ENCODE data around the gene APOF.
"Not testable (repeated sequence)": the region's sequence is repeated elsewhere in the genome, so short reads cannot be mapped to it uniquely, and the experiment has no call there.

Gene APOF

DNA sequence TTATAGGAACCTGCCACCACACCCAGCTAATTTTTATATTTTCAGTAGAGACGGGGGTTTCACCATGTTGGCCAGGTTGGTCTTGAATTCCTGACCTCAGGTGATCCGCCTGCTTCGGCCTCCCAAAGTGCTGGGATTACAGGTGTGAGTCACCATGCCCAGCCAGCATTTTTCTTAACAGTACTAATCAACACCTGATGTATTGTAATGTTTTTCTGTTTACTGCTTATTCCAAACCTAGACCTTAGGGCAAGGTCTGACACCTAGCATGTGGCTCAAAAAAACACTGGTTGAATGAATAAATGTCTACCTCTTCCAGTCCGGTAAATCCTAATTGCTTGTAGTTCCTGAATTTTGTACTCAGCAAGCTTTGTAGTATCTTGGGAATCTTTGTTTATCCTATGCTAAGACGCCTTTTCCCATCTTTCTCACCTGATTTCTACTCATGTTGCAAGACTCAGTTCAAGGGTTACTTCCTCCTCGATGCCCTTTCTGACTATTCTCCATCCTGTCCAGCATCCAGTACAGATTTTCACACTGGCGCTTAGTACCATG is 31.6 kb downstream of the APOF start:
- no peak for DNase-seq

DNA sequence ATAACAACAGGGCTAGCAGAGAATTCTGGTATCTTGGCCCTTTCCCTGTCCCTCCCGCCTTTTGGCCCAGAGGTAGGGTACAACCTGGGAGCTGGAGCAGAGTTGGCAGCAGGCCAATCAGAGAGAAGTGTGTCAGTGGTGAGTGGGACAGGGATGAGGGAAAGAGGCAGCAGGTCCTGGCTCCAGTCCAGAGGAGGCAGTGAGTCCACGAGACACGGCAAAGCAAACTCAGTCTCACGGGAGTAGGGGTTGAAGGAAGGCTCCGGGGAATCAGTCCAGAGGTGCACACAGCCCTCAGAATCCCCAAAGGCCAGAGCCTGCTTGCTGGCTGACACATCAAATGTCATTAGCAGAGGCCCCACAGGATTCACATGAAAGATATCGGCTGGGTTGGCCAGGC is 36.1 kb downstream of the APOF start:
- DNase-seq = no peak

DNA sequence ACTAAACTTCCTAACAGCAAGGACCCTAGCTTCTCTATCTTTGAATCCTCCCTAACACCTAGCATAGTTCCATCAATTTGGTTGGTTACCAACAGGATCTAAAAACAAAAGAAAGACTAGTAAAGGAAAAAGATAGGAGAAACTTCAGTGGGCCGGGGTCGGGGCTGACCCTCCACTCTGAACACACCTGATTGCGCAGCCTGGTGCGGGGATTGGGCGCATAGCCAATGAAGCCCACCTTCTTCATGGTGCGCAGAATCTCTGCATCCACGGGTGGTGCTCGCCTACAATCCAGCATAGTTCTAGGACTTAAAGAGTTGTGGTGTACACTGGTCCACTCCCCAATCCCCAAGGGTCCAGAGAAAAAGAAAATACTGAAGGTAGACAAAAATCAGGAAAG is 36.5 kb downstream of the APOF start:
- DNase-seq = no peak

DNA sequence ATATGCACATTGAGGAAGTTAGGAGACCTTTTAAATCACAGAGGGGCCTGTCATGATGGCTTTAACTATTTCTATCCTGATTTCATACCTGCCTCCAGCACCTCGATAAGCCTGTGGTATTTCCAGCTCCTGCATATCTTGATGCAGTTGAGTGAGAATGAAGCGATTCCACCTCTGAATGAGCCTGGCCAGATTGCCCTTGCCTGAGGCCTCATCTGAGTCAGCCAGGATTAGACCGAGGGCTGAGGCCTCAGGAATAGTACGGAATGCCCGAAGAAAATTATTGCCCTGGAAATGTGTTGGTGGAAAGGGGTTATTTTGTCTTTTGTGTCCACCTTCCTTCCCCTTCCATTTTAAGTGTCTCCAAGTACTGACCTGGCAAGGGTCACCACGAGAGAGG is 38.5 kb downstream of the APOF start:
- DNase-seq = no peak

GRCh38 chr12:56321610-56322009 is 41.0 kb downstream of the APOF start:
- DNase-seq = not testable (repeated sequence)

DNA sequence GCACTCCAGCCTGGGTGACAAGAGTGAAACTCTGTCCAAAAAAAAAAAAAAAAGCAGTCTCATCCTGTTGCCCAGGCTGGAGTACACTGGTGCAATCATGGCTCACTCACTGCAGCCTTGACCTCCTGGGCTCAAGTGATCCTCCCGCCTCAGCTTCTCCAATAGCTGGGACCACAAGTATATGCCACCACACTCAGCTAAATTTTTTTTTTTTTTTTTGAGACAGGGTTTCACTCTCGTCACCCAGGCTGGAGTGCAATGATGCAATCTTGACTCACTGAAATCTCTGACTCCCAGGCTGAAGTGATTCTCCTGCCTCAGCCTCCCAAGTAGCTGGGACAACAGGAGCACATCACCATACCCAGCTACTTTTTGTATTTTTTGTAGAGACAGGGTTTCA is 41.6 kb downstream of the APOF start:
- no peak for DNase-seq

DNA sequence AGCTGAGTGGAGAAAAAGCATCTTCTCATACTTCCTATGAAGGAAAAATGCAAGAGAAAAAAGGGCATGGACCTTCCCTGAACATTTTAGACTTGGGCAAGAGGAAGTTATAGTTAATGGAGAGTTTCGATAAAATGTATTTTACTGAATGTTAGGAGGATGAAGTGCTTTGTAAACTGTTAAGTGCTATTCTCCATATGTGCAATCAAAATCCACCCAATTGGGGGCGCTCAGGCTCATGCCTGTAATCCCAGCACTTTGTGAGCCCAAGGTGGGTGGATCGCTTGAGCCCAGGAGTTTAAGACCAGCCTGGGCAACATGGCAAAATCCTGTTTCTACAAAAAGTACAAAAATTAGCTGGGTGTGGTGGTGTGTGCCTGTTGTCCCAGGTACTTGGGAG is 45.0 kb downstream of the APOF start:
- DNase-seq = no peak

- DNase-seq = peak; percentile 97
Observed at GRCh38 chr12:56315622-56316473, 46.8 kb downstream of the APOF start, which contains the start of gene CNPY2. CNPY2 (minus strand) TSS chr12:56315988; CDS start chr12:56315217, 771 bp downstream.

DNA sequence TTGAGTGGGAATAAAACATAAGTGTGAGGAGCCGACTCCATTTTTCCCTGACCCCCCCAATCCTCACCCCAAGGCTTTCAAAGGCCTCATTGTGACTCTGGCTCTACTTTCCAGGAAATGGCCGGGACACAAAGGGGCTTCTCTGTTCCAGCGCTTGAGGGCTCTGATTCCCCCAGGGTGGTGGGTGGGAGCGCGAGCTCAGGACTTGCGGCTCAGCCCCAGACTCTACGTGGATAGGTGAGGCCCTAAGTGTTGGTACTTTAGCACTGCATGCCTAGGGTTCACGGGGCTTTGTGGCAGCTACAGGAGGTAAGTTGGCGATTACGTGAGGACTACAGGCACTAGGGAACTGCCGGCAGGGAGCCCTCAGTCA is 47.4 kb downstream of the APOF start:
- DNase-seq = peak; percentile 56

DNA sequence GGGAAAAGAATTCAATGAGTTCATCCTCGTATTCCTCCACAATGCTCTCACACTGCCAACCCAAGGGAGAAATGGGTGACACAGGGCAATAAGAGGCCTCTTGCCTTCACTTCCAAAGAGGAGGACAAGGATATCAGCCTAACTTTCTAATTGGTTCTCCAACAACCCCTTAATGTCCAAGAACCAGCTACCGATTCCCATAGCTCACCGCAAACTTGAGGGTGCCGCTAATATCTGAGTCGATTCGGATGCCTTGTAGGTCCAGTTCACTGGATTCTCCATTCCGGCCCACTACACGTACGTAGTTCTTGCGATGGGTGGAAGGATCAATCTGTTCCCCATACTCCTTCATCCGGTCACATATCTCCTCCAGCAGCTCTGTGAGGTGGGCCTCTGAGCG is 51.7 kb downstream of the APOF start:
- no peak for DNase-seq
